ENCODE measurements around the gene GRM7.

The GRM7 gene

DNA sequence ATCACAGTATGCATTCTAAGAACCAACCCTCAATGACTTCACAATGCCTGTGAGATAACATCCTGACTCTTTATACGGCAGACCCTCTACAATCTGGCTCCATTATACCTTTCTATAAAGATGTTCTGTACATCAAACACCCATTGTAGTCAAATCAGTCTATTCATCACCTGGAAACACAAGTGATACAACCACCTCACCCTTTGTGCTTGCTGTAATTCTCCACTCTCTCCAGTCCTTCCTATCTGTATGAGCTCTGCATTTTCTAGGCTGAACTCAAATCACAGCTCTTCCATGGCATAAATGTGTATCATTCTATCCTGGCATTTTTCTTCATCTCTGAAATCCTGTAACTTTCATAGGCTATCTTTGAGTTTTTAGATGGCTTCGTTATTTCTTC lies 539.4 kb downstream of the GRM7 start:
- TF ChIP-seq, protein P1, sequence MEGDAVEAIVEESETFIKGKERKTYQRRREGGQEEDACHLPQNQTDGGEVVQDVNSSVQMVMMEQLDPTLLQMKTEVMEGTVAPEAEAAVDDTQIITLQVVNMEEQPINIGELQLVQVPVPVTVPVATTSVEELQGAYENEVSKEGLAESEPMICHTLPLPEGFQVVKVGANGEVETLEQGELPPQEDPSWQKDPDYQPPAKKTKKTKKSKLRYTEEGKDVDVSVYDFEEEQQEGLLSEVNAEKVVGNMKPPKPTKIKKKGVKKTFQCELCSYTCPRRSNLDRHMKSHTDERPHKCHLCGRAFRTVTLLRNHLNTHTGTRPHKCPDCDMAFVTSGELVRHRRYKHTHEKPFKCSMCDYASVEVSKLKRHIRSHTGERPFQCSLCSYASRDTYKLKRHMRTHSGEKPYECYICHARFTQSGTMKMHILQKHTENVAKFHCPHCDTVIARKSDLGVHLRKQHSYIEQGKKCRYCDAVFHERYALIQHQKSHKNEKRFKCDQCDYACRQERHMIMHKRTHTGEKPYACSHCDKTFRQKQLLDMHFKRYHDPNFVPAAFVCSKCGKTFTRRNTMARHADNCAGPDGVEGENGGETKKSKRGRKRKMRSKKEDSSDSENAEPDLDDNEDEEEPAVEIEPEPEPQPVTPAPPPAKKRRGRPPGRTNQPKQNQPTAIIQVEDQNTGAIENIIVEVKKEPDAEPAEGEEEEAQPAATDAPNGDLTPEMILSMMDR (IDR thresholded peaks at IDR 0.05; ENCODE audit: low read depth, low read length, poor library complexity, severe bottlenecking), result no peak
- no peak for TF ChIP-seq EZH2phosphoT487 (IDR thresholded peaks at IDR 0.05; ENCODE audit: borderline replicate concordance, low read length)
- no peaks in the 10 kb centered on the region for H3K4me1 ChIP-seq (ENCODE audit: control insufficient read depth, low read length)

DNA sequence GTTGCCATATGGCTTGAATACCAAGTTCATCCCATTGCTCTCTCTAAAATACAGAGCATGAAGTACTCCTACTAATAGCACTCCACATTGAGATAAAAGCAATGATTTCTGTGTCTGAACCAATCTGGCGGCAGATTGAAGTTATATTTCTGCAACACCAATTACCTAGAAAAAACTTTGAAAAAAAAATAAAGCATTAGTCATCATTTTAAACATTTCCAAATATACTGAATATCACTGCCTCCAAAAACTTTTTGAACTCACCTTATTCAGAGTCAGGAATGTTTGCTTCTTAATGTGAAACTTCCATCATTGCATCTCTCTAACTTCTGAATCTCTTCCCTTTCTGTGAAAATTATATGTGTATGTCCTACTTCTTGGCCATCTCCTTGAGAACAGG lies 540.5 kb downstream of the GRM7 start:
- Histone ChIP-seq H4K20me1 (ENCODE audit: control insufficient read depth, insufficient read depth, low read depth, low read length) (no peaks in the 10 kb centered on the region), H3K4me1 (ENCODE audit: control insufficient read depth, low read length) (no peaks in the 10 kb centered on the region), H3K4me3 (ENCODE audit: low read length) (no peak overlapping the region), H3K4me2 (ENCODE audit: low read length) (no peak overlapping the region), H3K9me3 (ENCODE audit: control insufficient read depth, insufficient read depth, low read length) (no peaks in the 10 kb centered on the region), H3K9me2 (replicated peaks; ENCODE audit: control insufficient read depth, low read length) (no peaks in the 10 kb centered on the region), H3K27ac (ENCODE audit: low read depth, low read length) (no peak overlapping the region), H3K79me2 (ENCODE audit: control insufficient read depth, low read length) (no peaks in the 10 kb centered on the region), H3F3A (ENCODE audit: control insufficient read depth, insufficient read depth) (no peaks in the 10 kb centered on the region), H3K36me3 (ENCODE audit: control insufficient read depth, low read length) (no peaks in the 10 kb centered on the region), H3K27me3 (ENCODE audit: control insufficient read depth, low read length) (no peaks in the 10 kb centered on the region)
- TF ChIP-seq EZH2phosphoT487 (IDR thresholded peaks at IDR 0.05; ENCODE audit: borderline replicate concordance, low read length), result no peak
- TF ChIP-seq, protein P1 (IDR thresholded peaks at IDR 0.05; ENCODE audit: low read depth, low read length, poor library complexity, severe bottlenecking), result no peak

More for the DNA sequence above, 539.4 kb downstream of the GRM7 start:
- no peaks in the 10 kb centered on the region for H3K9me2 ChIP-seq (replicated peaks; ENCODE audit: control insufficient read depth, low read length)
- no peak overlapping the region for H3K4me2 ChIP-seq (ENCODE audit: low read length)
- H3K9me3 ChIP-seq (ENCODE audit: control insufficient read depth, insufficient read depth, low read length), result no peaks in the 10 kb centered on the region
- H4K20me1 ChIP-seq (ENCODE audit: control insufficient read depth, insufficient read depth, low read depth, low read length), result no peaks in the 10 kb centered on the region
- H3K36me3 ChIP-seq (ENCODE audit: control insufficient read depth, low read length), result no peaks in the 10 kb centered on the region
- H3K79me2 ChIP-seq (ENCODE audit: control insufficient read depth, low read length), result no peaks in the 10 kb centered on the region
- no peaks in the 10 kb centered on the region for H3F3A ChIP-seq (ENCODE audit: control insufficient read depth, insufficient read depth)
- no peak overlapping the region for H3K4me3 ChIP-seq (ENCODE audit: low read length)
- H3K27me3 ChIP-seq (ENCODE audit: control insufficient read depth, low read length), result no peaks in the 10 kb centered on the region
- H3K27ac ChIP-seq (ENCODE audit: low read depth, low read length), result no peak overlapping the region

DNA sequence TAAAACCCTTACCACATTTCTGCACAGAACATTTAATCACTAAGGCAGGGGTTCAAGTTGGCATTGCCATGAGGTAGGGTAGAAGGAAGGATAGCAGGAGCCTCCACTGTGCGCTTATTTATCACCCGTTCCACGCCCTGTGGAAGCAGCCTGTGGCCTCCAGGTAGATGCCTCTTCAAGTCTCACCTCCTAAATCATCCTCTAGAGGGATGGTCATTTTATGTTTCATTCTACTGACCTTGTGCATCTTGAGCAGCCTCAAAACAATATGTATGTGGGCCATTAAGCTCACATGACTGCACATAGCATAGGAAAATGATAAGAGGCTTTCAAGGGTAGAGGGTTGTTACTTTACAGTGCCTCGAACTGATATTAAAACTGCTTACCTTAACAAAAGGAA lies 546.2 kb downstream of the GRM7 start:
- no peak overlapping the region for H3K4me3 ChIP-seq (ENCODE audit: low read length)
- H3K36me3 ChIP-seq (ENCODE audit: control insufficient read depth, low read length), result no peaks in the 10 kb centered on the region
- no peaks in the 10 kb centered on the region for H3K27me3 ChIP-seq (ENCODE audit: control insufficient read depth, low read length)
- no peaks in the 10 kb centered on the region for H3K9me2 ChIP-seq (replicated peaks; ENCODE audit: control insufficient read depth, low read length)
- no peaks in the 10 kb centered on the region for H3K9me3 ChIP-seq (ENCODE audit: control insufficient read depth, insufficient read depth, low read length)
- TF ChIP-seq EZH2phosphoT487 (IDR thresholded peaks at IDR 0.05; ENCODE audit: borderline replicate concordance, low read length), result no peak
- TF ChIP-seq, protein P1 (IDR thresholded peaks at IDR 0.05; ENCODE audit: low read depth, low read length, poor library complexity, severe bottlenecking), result no peak
- H4K20me1 ChIP-seq (ENCODE audit: control insufficient read depth, insufficient read depth, low read depth, low read length), result no peaks in the 10 kb centered on the region
- no peak overlapping the region for H3K4me2 ChIP-seq (ENCODE audit: low read length)
- H3F3A ChIP-seq (ENCODE audit: control insufficient read depth, insufficient read depth), result no peaks in the 10 kb centered on the region
- H3K4me1 ChIP-seq (ENCODE audit: control insufficient read depth, low read length), result no peaks in the 10 kb centered on the region
- H3K79me2 ChIP-seq (ENCODE audit: control insufficient read depth, low read length), result no peaks in the 10 kb centered on the region
- no peak overlapping the region for H3K27ac ChIP-seq (ENCODE audit: low read depth, low read length)

DNA sequence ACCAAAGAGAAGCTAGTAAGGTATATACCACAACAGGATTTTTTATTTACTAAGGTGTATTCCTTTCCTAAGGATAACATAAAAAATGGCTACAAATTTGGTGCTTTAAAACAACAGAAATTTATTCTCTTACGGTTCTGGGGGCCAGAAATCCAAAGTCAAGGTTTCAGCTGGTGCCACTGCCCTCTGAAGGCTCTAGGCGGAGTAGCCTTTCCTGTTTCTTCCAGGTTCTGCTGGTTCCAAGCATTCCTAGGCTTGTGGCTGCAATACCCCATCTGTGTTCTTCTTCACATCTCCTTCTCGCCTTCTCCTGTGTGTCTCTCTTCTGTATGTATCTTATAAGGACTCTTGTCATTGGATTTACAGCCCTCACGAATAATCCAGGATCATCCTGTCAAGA lies 549.9 kb downstream of the GRM7 start:
- no peaks in the 10 kb centered on the region for H3K36me3 ChIP-seq (ENCODE audit: control insufficient read depth, low read length)
- no peaks in the 10 kb centered on the region for H3K4me1 ChIP-seq (ENCODE audit: control insufficient read depth, low read length)
- TF ChIP-seq, protein P1 (IDR thresholded peaks at IDR 0.05; ENCODE audit: low read depth, low read length, poor library complexity, severe bottlenecking), result no peak
- TF ChIP-seq EZH2phosphoT487 (IDR thresholded peaks at IDR 0.05; ENCODE audit: borderline replicate concordance, low read length), result no peak
- no peak overlapping the region for H3K4me2 ChIP-seq (ENCODE audit: low read length)
- H4K20me1 ChIP-seq (ENCODE audit: control insufficient read depth, insufficient read depth, low read depth, low read length), result no peaks in the 10 kb centered on the region
- no peaks in the 10 kb centered on the region for H3K27me3 ChIP-seq (ENCODE audit: control insufficient read depth, low read length)
- H3K4me3 ChIP-seq (ENCODE audit: low read length), result no peak overlapping the region
- H3K9me3 ChIP-seq (ENCODE audit: control insufficient read depth, insufficient read depth, low read length), result no peaks in the 10 kb centered on the region
- no peaks in the 10 kb centered on the region for H3K79me2 ChIP-seq (ENCODE audit: control insufficient read depth, low read length)
- H3K9me2 ChIP-seq (replicated peaks; ENCODE audit: control insufficient read depth, low read length), result no peaks in the 10 kb centered on the region
- no peak overlapping the region for H3K27ac ChIP-seq (ENCODE audit: low read depth, low read length)
- no peaks in the 10 kb centered on the region for H3F3A ChIP-seq (ENCODE audit: control insufficient read depth, insufficient read depth)

All from DOHH2 (cell line).